HepG2 (cell line): ENCODE data around the gene SEMA5B. TPM values are rescaled to one million over a fixed set of nuclear protein-coding genes. Genes with fewer than 3 reads are reported as not detected.

Experiments used
- ATAC-seq: fragments of 200-7000 bp; cut with Tn5 transposase; 3 replicates; pipeline ENCODE4 v1.9.1; 2020; ENCODE audit warnings: mild to moderate bottlenecking, moderate library complexity
- BruUV-seq: library from RNA; stranded (reverse); fragments of 400-500 nt; replicated peaks from 2 replicates; lab custom pipeline; 2021; lab: Mats Ljungman, UMichigan
- CTCF ChIA-PET: fragments of 300-600 bp; formaldehyde crosslinking; extraction: SDS; loops from one replicate; lab custom pipeline; 2021; ENCODE audit warnings: low total read pairs, inconsistent platforms, low intra/inter-chr PET ratio; lab: Yijun Ruan, JAX
- POLR2A ChIA-PET: fragments of 350-600 bp; sonication (Branson Sonifier 250); formaldehyde crosslinking; loops from one replicate; lab custom pipeline; 2020; ENCODE audit warnings: antibody characterized with exemption, inconsistent platforms; lab: Yijun Ruan, JAX
- DNase-seq: peaks from one replicate; pipeline ENCODE4 v3.0.0-alpha.2; 2015; ENCODE audit warnings: low spot score
- FAIRE-seq: peaks from 3 replicates; lab custom pipeline; 2011; peaks lifted over from hg19 to GRCh38; lab: Jason Lieb, UNC
- H2AFZ ChIP-seq: one replicate; pipeline ENCODE4 v1.6.1; 2011; ENCODE audit warnings: low read length, inconsistent platforms
- H3K27ac ChIP-seq: fragments of 300-600 bp; 3 replicates; pipeline ENCODE4 v1.8.0; 2011; ENCODE audit warnings: mixed run types, mild to moderate bottlenecking, mixed read lengths, low read length, inconsistent platforms; ENCODE audit not compliant: insufficient read depth; ENCODE audit errors: extremely low read length
- H3K27me3 ChIP-seq, 2 experiments: fragments of 200-600 bp in 1 of 2; 2 replicates in 1 of 2; 3 replicates in 1 of 2; pipeline versions ENCODE4 v1.6.0 to v1.8.0; 2011; ENCODE audit warnings: low read length in 2 of 2, mild to moderate bottlenecking in 2 of 2, moderate library complexity in 2 of 2, inconsistent platforms in 1 of 2; ENCODE audit not compliant: insufficient read depth in 2 of 2, control insufficient read depth in 1 of 2
- H3K36me3 ChIP-seq, 2 experiments: fragments of 200-600 bp in 1 of 2; replicated peaks in 1 of 2; 2 replicates in 1 of 2; 3 replicates in 1 of 2; pipeline versions ENCODE4 v1.5.1 to v1.8.0; 2011; ENCODE audit warnings: low read length in 2 of 2, inconsistent platforms in 1 of 2; ENCODE audit not compliant: insufficient read depth in 2 of 2, control insufficient read depth in 1 of 2
- H3K4me1 ChIP-seq: 2 replicates; pipeline ENCODE4 v1.5.1; 2012; ENCODE audit warnings: low read length, inconsistent platforms; ENCODE audit not compliant: insufficient read depth
- H3K4me2 ChIP-seq: 2 replicates; pipeline ENCODE4 v1.6.0; 2011; ENCODE audit warnings: low read depth, low read length, inconsistent platforms
- H3K4me3 ChIP-seq, 3 experiments: fragments of 200-600 bp in 1 of 3; sonication (generic), shearing (Covaris generic) in 1 of 3; replicated peaks in 1 of 3; 2 replicates each; pipeline ENCODE4 v1.5.1; 2011 to 2016; ENCODE audit warnings: low read length in 3 of 3, inconsistent platforms in 2 of 3, low read depth in 2 of 3, mild to moderate bottlenecking in 2 of 3, control low read depth in 1 of 3, mixed read lengths in 1 of 3; ENCODE audit not compliant: insufficient read depth in 1 of 3
- H3K79me2 ChIP-seq: one replicate; pipeline ENCODE4 v1.6.1; 2011; ENCODE audit warnings: low read length, inconsistent platforms; ENCODE audit not compliant: insufficient read depth
- H3K9ac ChIP-seq: 2 replicates; pipeline ENCODE4 v1.6.0; 2011; ENCODE audit warnings: mild to moderate bottlenecking, low read depth, low read length, inconsistent platforms; ENCODE audit not compliant: insufficient read depth
- H3K9me3 ChIP-seq: 2 replicates; pipeline ENCODE4 v1.5.1; 2012; ENCODE audit warnings: mild to moderate bottlenecking, low read length
- H4K20me1 ChIP-seq: 2 replicates; pipeline ENCODE4 v1.6.0; 2011; ENCODE audit warnings: inconsistent platforms, mild to moderate bottlenecking, low read length, moderate library complexity; ENCODE audit not compliant: insufficient read depth
- CREB1 ChIP-seq, 2 experiments: fragments of 450-650 bp in 1 of 2; IDR thresholded peaks; 2 replicates each; pipeline ENCODE4 v1.6.1; 2016 to 2017; ENCODE audit warnings: control low read depth in 1 of 2, mild to moderate bottlenecking in 1 of 2, missing compliant biosample characterization in 1 of 2, missing genetic modification characterization in 1 of 2
- GATAD1 ChIP-seq: IDR thresholded peaks from 2 replicates; pipeline ENCODE4 v1.6.1; 2016; ENCODE audit warnings: missing genetic modification reagents, missing compliant biosample characterization
- HNF4A ChIP-seq: sonication (generic); formaldehyde crosslinking; IDR thresholded peaks from 2 replicates; pipeline ENCODE4 v1.4.0; 2020; ENCODE audit warnings: missing genetic modification reagents
- LCORL ChIP-seq, 2 experiments: fragments of 450-650 bp in 1 of 2; sonication (generic) in 1 of 2; formaldehyde crosslinking in 1 of 2; IDR thresholded peaks; 2 replicates each; pipeline versions ENCODE4 v1.5.0 to v1.6.1; 2017 to 2020; ENCODE audit warnings: antibody characterized with exemption in 1 of 2, missing genetic modification reagents in 1 of 2
- PHF21A ChIP-seq: sonication (generic); formaldehyde crosslinking; IDR thresholded peaks from 2 replicates; pipeline ENCODE4 v1.5.0; 2020; ENCODE audit warnings: mild to moderate bottlenecking, missing genetic modification reagents
- ZNF33A ChIP-seq: sonication (generic); formaldehyde crosslinking; IDR thresholded peaks from 2 replicates; pipeline ENCODE4 v1.5.1; 2020; ENCODE audit warnings: missing genetic modification reagents, mild to moderate bottlenecking, moderate library complexity, borderline replicate concordance
- ZNF430 ChIP-seq: sonication (generic); formaldehyde crosslinking; IDR thresholded peaks from 2 replicates; pipeline ENCODE4 v1.9.0; 2021; ENCODE audit warnings: mild to moderate bottlenecking, missing genetic modification reagents
- ZNF557 ChIP-seq: sonication (generic); formaldehyde crosslinking; IDR thresholded peaks from 2 replicates; pipeline ENCODE4 v1.4.0; 2020; ENCODE audit warnings: missing genetic modification reagents
- ZNF562 ChIP-seq: sonication (generic); formaldehyde crosslinking; IDR thresholded peaks from 2 replicates; pipeline ENCODE4 v1.8.0; 2022; ENCODE audit warnings: missing genetic modification reagents, borderline replicate concordance
- ZNF652 ChIP-seq: IDR thresholded peaks from 2 replicates; pipeline ENCODE4 v1.6.1; 2016; ENCODE audit warnings: low read depth, borderline replicate concordance
- WGBS: methylation state at CpG from one replicate; pipeline ENCODE4 v1.1.6; 2017; ENCODE audit warnings: low lambda C conversion rate; 5-methylcytosine and 5-hydroxymethylcytosine counted together
- in situ Hi-C: cut with HindIII; loops from 2 replicates; pipeline ENCODE4 v1.10.0; 2017; ENCODE audit warnings: low pct_unique_long_range_greater_than_20kb; ENCODE audit not compliant: extremely low pct_ligation_motif_present
- intact Hi-C: fragments of 100-400 bp; cut with micrococcal nuclease; formaldehyde crosslinking; loops from one replicate; pipeline ENCODE4 v1.10.0; 2022; ENCODE audit not compliant: unreplicated experiment
- polyA plus RNA-seq, 8 experiments: library from polyadenylated mRNA; depleted of rRNA in 3 of 8; stranded (reverse) in 7 of 8; unstranded in 1 of 8; fragments of >200 nt; fragmentation: Illumina TruSeq in 4 of 8; extraction: Trizol in 4 of 8; gene quantifications; 2 replicates each; pipeline versions ENCODE4 v1.2.1 to v1.2.3, GENCODE V29; 2011 to 2016; ENCODE audit warnings: low read depth in 4 of 8, missing spikeins in 1 of 8, mixed read lengths in 1 of 8; ENCODE audit not compliant: insufficient read depth in 1 of 8
- total RNA-seq, 5 experiments: library from RNA; depleted of rRNA; stranded (reverse); fragments of >200 nt; fragmentation: Illumina TruSeq; extraction: Trizol; gene quantifications; 2 replicates each; pipeline ENCODE4 v1.2.3, GENCODE V29; 2016; ENCODE audit warnings: low read depth in 1 of 5
- TF ChIP-seq, protein P1 (sequence below): sonication (generic); formaldehyde crosslinking; conservative IDR thresholded peaks from 2 replicates; pipeline ENCODE4 v1.4.0; 2020; ENCODE audit warnings: mild to moderate bottlenecking, missing genetic modification reagents, moderate library complexity

The SEMA5B gene
- total and polyA plus RNA-seq, 2 of the 13 experiments (the other 11 are each of a cell fraction or from before 2014, with no cell fraction given) = not detected

GRCh38 chr3:123046262-123047061 lies 18.9 kb upstream of the SEMA5B start:
- Histone ChIP-seq H3K9ac (no peak overlapping the region), H3K27ac (no peak overlapping the region), H3K79me2 (no peaks in the 10 kb centered on the region), H3K4me2 (no peak overlapping the region), H3K27me3 (peaks cover 0 to 25% of the 10 kb centered on the region in 2 experiments; a peak in 2 of 5 replicates), H3K36me3 (no peaks in the 10 kb centered on the region), H4K20me1 (no peaks in the 10 kb centered on the region), H3K4me1 (peaks cover 20% of the 10 kb centered on the region), H2AFZ (no peak overlapping the region), H3K4me3 (no peak overlapping the region), H3K9me3 (no peaks in the 10 kb centered on the region)
- 17% methylated on average over 10 of the region's 10 CpGs for WGBS
- TF ChIP-seq PHF21A (CRISPR knock-in tag) = no peak
- TF ChIP-seq GATAD1 = no peak
- TF ChIP-seq ZNF562 = no peak
- no peak for TF ChIP-seq ZNF557
- peak; percentile 36; the same call in 1 of the 2 replicates for TF ChIP-seq ZNF652
- no peak for TF ChIP-seq ZNF33A
- BruUV-seq = no TSS peak
- no peak for ATAC-seq
- FAIRE-seq = no peak
- intact Hi-C loops = no loop called here
- CTCF ChIA-PET = no interaction called here
- POLR2A ChIA-PET = no interaction called here
- DNase-seq = no peak
- in situ Hi-C loops = loop anchor here (25.0 kb wide), 1 partner anchor 284 kb away; no protein-coding TSS in a partner anchor

DNA sequence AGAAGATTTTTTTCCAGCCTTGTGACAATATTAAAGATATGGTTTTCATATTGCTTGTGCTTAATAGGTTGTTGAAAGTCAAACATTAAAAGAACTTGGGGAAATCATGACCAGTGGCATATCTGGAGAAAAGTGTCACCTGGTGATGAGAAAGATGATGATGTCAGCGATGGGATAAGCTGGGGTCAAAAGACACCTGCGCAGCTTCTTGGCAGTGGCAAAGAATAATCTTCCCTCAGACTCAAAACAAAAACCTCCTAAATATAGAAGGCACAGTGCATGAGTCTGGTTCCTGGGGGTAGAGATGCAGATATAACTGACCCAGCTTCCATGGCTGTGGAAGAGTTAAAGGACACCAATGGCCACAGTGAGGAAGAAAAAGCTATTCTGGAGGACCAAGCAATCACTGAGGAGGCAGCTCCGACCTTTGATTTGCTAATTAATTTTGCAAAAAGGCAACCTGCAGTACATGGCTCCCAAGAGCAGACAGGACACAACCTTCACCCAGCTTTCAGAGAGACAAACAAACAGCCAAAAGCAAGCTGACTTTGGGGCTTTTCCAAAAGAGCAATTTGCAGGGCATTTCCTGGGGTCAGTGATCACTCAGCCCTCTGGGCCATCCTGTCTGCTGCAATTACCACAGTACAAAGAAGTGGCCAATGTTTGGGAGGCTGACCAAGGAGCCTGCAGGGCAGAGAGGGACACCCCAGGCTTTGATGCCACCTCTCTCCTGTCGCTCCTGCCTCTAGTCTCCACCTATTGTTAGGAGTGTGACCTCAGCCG lies 17.6 kb upstream of the SEMA5B start:
- Histone ChIP-seq H3K9ac (no peak overlapping the region), H2AFZ (no peak overlapping the region), H3K4me3 (no peak overlapping the region), H3K9me3 (no peaks in the 10 kb centered on the region), H3K4me1 (peaks cover 20% of the 10 kb centered on the region), H4K20me1 (no peaks in the 10 kb centered on the region), H3K4me2 (peak overlapping the region; percentile 8; the same call in 1 of the 2 replicates), H3K27me3 (peaks cover 0 to 26% of the 10 kb centered on the region in 2 experiments; a peak in 2 of 5 replicates), H3K79me2 (no peaks in the 10 kb centered on the region), H3K36me3 (no peaks in the 10 kb centered on the region), H3K27ac (no peak overlapping the region)
- DNase-seq (no peak), FAIRE-seq (no peak), ATAC-seq (peak; percentile 83)
- in situ Hi-C loops (loop anchor here (25.0 kb wide), 1 partner anchor 283 kb away; no protein-coding TSS in a partner anchor), intact Hi-C loops (no loop called here)
- BruUV-seq = no TSS peak
- ChIA-PET CTCF (no interaction called here), POLR2A (no interaction called here)
- TF ChIP-seq CREB1 (IDR thresholded peaks at IDR 0.05) = peak; percentile 7; the same call in 1 of the 2 replicates
- TF ChIP-seq CREB1 (CRISPR knock-in tag; IDR thresholded peaks at IDR 0.05) = no peak
- no peak for TF ChIP-seq ZNF430
- TF ChIP-seq LCORL (IDR thresholded peaks at IDR 0.05) = no peak
- peak; percentile 67; the same call in 1 of the 2 replicates for TF ChIP-seq LCORL (CRISPR knock-in tag; IDR thresholded peaks at IDR 0.05)
- TF ChIP-seq HNF4A (CRISPR knock-in tag) = peak; percentile 19
- TF ChIP-seq, protein P1, sequence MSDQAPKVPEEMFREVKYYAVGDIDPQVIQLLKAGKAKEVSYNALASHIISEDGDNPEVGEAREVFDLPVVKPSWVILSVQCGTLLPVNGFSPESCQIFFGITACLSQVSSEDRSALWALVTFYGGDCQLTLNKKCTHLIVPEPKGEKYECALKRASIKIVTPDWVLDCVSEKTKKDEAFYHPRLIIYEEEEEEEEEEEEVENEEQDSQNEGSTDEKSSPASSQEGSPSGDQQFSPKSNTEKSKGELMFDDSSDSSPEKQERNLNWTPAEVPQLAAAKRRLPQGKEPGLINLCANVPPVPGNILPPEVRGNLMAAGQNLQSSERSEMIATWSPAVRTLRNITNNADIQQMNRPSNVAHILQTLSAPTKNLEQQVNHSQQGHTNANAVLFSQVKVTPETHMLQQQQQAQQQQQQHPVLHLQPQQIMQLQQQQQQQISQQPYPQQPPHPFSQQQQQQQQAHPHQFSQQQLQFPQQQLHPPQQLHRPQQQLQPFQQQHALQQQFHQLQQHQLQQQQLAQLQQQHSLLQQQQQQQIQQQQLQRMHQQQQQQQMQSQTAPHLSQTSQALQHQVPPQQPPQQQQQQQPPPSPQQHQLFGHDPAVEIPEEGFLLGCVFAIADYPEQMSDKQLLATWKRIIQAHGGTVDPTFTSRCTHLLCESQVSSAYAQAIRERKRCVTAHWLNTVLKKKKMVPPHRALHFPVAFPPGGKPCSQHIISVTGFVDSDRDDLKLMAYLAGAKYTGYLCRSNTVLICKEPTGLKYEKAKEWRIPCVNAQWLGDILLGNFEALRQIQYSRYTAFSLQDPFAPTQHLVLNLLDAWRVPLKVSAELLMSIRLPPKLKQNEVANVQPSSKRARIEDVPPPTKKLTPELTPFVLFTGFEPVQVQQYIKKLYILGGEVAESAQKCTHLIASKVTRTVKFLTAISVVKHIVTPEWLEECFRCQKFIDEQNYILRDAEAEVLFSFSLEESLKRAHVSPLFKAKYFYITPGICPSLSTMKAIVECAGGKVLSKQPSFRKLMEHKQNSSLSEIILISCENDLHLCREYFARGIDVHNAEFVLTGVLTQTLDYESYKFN = 0 out of 2 replicates have a peak, but pooled peaks have one; percentile 17
- WGBS = 22% methylated on average over 5 of the region's 5 CpGs
